ENCODE data around the gene HDLBP.

The HDLBP gene

DNA sequence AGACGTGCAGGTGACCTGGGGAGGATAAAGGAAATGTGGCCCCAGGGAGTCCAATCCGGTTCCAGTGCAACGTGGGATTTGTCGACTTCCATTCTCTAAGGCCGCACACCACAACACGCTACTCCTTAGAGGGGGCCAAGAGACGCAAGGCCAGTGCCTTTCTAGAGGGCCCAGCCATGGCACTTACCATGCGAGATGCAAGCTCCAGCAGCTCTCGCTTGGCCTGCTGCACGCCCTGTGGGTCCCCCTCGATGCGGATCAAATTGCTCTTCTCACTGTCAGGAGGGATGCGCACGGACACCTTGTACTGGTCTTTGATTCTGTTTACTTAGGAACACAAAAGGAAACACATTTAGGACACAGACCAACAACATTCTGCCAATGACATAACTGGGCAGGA is 65.8 kb downstream of the HDLBP start:
- DNase-seq (ENCODE audit: low read depth in 1 of 2, low spot score in 1 of 2), result no peak
- H3K27ac ChIP-seq (replicated peaks), result no peak overlapping the region
- H3K4me3 ChIP-seq (replicated peaks; ENCODE audit: insufficient read depth, low read length), result no peak overlapping the region
- no peaks in the 10 kb centered on the region for H3K27me3 ChIP-seq (ENCODE audit: insufficient read depth, poor library complexity, severe bottlenecking)
- TF ChIP-seq, protein P1, sequence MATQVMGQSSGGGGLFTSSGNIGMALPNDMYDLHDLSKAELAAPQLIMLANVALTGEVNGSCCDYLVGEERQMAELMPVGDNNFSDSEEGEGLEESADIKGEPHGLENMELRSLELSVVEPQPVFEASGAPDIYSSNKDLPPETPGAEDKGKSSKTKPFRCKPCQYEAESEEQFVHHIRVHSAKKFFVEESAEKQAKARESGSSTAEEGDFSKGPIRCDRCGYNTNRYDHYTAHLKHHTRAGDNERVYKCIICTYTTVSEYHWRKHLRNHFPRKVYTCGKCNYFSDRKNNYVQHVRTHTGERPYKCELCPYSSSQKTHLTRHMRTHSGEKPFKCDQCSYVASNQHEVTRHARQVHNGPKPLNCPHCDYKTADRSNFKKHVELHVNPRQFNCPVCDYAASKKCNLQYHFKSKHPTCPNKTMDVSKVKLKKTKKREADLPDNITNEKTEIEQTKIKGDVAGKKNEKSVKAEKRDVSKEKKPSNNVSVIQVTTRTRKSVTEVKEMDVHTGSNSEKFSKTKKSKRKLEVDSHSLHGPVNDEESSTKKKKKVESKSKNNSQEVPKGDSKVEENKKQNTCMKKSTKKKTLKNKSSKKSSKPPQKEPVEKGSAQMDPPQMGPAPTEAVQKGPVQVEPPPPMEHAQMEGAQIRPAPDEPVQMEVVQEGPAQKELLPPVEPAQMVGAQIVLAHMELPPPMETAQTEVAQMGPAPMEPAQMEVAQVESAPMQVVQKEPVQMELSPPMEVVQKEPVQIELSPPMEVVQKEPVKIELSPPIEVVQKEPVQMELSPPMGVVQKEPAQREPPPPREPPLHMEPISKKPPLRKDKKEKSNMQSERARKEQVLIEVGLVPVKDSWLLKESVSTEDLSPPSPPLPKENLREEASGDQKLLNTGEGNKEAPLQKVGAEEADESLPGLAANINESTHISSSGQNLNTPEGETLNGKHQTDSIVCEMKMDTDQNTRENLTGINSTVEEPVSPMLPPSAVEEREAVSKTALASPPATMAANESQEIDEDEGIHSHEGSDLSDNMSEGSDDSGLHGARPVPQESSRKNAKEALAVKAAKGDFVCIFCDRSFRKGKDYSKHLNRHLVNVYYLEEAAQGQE (IDR thresholded peaks at IDR 0.05; ENCODE audit: insufficient replicate concordance, low read depth), result no peak
- TF ChIP-seq GABPA (IDR thresholded peaks at IDR 0.05; ENCODE audit: low read depth) (no peak), POLR2AphosphoS5 (IDR thresholded peaks at IDR 0.05; ENCODE audit: low read depth) (no peak), SPI1 (IDR thresholded peaks at IDR 0.05; ENCODE audit: borderline replicate concordance, low read depth) (no peak)
- TF ChIP-seq, protein P2, sequence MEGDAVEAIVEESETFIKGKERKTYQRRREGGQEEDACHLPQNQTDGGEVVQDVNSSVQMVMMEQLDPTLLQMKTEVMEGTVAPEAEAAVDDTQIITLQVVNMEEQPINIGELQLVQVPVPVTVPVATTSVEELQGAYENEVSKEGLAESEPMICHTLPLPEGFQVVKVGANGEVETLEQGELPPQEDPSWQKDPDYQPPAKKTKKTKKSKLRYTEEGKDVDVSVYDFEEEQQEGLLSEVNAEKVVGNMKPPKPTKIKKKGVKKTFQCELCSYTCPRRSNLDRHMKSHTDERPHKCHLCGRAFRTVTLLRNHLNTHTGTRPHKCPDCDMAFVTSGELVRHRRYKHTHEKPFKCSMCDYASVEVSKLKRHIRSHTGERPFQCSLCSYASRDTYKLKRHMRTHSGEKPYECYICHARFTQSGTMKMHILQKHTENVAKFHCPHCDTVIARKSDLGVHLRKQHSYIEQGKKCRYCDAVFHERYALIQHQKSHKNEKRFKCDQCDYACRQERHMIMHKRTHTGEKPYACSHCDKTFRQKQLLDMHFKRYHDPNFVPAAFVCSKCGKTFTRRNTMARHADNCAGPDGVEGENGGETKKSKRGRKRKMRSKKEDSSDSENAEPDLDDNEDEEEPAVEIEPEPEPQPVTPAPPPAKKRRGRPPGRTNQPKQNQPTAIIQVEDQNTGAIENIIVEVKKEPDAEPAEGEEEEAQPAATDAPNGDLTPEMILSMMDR (IDR thresholded peaks at IDR 0.05; ENCODE audit: insufficient read depth, low read length), result no peak

DNA sequence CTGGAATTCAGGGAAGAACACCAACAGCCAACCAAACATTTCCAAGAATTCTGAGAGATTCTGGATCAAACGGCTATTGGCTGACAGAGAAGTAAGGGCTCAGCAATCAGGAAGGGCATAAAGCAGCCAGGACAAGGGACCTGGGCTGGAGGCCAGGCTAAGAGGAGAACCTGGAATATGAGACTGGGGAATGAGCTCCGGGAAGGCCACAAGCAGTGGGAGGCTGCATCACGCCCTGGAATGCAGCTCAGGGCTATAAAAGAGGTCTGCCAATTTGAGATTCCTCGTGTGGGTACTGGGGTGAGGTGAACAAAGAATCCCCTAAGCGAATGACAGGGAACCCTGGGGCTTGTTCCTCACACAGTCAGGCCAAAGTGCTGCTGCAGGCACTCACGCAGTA is 66.6 kb downstream of the HDLBP start:
- Histone ChIP-seq H3K4me3 (replicated peaks; ENCODE audit: insufficient read depth, low read length) (no peak overlapping the region), H3K27me3 (ENCODE audit: insufficient read depth, poor library complexity, severe bottlenecking) (no peaks in the 10 kb centered on the region), H3K27ac (replicated peaks) (no peak overlapping the region)
- no peak for DNase-seq (ENCODE audit: low read depth in 1 of 2, low spot score in 1 of 2)
- TF ChIP-seq GABPA (IDR thresholded peaks at IDR 0.05; ENCODE audit: low read depth), result no peak
- TF ChIP-seq, protein P2 (IDR thresholded peaks at IDR 0.05; ENCODE audit: insufficient read depth, low read length), result no peak
- TF ChIP-seq, protein P1 (IDR thresholded peaks at IDR 0.05; ENCODE audit: insufficient replicate concordance, low read depth), result no peak
- TF ChIP-seq SPI1 (IDR thresholded peaks at IDR 0.05; ENCODE audit: borderline replicate concordance, low read depth), result no peak
- no peak for TF ChIP-seq POLR2AphosphoS5 (IDR thresholded peaks at IDR 0.05; ENCODE audit: low read depth)

DNA sequence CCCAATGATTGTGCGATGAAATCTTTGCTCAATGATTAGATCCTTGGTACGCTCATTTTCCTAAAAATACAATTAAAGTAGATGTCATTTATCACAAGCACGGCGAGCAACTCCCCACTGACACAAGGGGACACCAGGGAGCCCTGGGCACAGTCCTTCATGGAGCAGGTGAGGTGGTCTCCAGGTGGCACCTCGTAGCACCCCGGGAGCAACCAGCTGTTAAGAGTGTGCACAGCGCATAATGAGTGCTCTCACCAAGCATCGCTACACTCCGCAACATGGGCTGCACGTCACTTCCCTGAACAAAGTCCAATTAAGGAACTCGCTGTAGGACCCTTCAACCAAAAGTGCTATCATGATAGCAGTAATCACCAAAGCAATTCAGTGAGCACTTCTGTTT is 67.2 kb downstream of the HDLBP start:
- Histone ChIP-seq H3K27me3 (ENCODE audit: insufficient read depth, poor library complexity, severe bottlenecking) (no peaks in the 10 kb centered on the region), H3K4me3 (replicated peaks; ENCODE audit: insufficient read depth, low read length) (no peak overlapping the region), H3K27ac (replicated peaks) (no peak overlapping the region)
- DNase-seq (ENCODE audit: low read depth in 1 of 2, low spot score in 1 of 2), result no peak
- TF ChIP-seq GABPA (IDR thresholded peaks at IDR 0.05; ENCODE audit: low read depth) (no peak), POLR2AphosphoS5 (IDR thresholded peaks at IDR 0.05; ENCODE audit: low read depth) (no peak), SPI1 (IDR thresholded peaks at IDR 0.05; ENCODE audit: borderline replicate concordance, low read depth) (no peak)
- TF ChIP-seq, protein P2 (IDR thresholded peaks at IDR 0.05; ENCODE audit: insufficient read depth, low read length), result no peak
- TF ChIP-seq, protein P1 (IDR thresholded peaks at IDR 0.05; ENCODE audit: insufficient replicate concordance, low read depth), result no peak

Measured in HL-60 (cell line).